Coronary artery (tissue), 2 donors: ENCODE measurements around the gene ETNK2.

Experiments
- DNase-seq: peaks from one replicate; pipeline ENCODE4 v3.0.0-alpha.2; 2017; ENCODE audit warnings: low spot score
- H3K27ac ChIP-seq, 2 donors: fragments of 200-600 bp; sonication (generic); one replicate each; pipeline ENCODE4 v1.5.1; 2016 to 2019
- H3K4me3 ChIP-seq: fragments of 200-600 bp; sonication (generic); 2 replicates; pipeline ENCODE4 v1.5.1; 2016; ENCODE audit warnings: mild to moderate bottlenecking, moderate library complexity
- CTCF ChIP-seq: fragments of 200-600 bp; sonication (generic); IDR thresholded peaks from one replicate; pipeline ENCODE4 v1.5.1; 2019; ENCODE audit warnings: antibody characterized with exemption

ETNK2 gene

DNA sequence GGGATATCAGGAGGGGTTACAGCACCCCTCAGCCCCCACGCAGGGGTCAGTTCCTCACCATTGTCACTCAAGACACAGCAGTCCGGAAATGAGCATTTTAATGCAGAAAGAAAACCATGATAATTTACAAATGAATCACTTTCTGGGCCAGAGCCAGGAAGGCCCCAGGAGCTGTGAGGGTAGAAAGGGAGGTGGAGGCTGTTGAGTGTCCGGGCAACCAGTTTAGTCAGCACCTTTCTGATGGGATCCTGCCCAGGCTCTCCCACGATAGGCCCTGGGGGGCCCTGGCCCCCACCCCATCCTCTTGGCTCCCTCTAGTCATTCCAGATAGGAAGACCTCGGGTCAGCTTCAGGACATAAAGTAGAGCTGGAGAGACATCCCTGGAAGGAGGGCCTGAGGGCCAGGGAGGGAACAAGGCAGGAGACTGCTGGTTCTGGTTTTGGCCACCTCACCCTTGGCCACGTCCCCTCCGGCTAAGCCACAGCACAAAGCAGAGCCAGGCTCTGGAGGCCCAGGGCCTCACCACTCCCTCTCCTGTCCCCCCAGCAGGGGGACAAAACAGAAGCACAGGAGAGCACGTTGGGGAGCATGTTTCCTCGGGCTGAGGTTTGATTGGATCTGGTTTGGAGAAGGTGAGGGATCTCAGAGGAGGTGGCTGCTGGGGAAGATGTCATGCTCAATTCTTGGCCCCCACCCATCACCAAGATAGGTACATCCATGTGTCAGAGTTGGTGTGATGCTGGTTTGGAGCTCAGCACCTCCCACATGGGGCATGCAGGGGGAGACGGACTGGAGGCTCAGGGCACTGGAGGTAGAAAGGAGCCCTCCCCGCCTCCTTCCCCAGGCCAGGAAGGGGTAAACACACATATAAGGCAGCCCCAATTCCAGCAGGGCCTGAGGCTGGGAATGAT, 20.6 kb downstream of the ETNK2 start:
- no peak overlapping the region for H3K4me3 ChIP-seq
- DNase-seq, result no peak
- TF ChIP-seq CTCF, result no peak
- H3K27ac ChIP-seq, result peak overlapping the region in 1 of 2 donors; percentile 51

GRCh38 chr1:204130178-204130577, 21.7 kb downstream of the ETNK2 start:
- no peak overlapping the region for H3K4me3 ChIP-seq
- no peak for TF ChIP-seq CTCF
- no peak for DNase-seq

GRCh38 chr1:204128964-204129896, 22.6 kb downstream of the ETNK2 start:
- Histone ChIP-seq H3K4me3 (peak overlapping the region; percentile 56), H3K27ac (peak overlapping the region in 1 of 2 donors; percentile 42)
- peak; percentile 83 for DNase-seq
- TF ChIP-seq CTCF, result peak; percentile 99

More at GRCh38 chr1:204130178-204130577, 21.7 kb downstream of the ETNK2 start:
- H3K27ac ChIP-seq, result peak overlapping the region in 1 of 2 donors; percentile 51

DNA sequence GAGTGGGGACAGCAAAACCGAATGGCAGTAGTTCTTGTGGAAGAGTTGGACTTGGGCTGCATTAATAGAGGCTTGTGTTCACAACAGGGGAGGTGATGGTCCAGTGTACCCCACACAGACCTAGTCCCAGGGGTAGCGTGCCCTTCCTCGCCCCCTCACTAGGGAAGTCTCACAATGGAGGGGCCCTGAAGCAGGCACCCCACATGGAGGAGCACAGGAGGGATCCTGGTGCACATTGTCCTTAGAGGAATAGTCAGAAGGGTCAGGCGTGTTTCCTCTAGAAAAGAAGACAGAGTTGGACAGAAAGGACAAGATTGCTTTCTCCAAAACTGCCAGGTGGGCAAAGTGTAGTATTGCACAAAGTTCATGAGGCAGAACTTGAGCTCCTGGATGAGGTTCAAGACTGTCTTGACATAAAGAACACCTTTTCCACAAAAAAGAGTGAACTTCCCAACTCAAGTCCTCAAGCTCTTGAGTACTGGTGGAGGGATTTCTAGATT, 23.3 kb downstream of the ETNK2 start:
- no peak for TF ChIP-seq CTCF
- DNase-seq, result no peak
- Histone ChIP-seq H3K4me3 (peak overlapping the region; percentile 56), H3K27ac (peak overlapping the region in 1 of 2 donors; percentile 42)

GRCh38 chr1:204127597-204128242, 24.1 kb downstream of the ETNK2 start:
- Histone ChIP-seq H3K4me3 (peak overlapping the region; percentile 14), H3K27ac (peak overlapping the region; percentile 4 to 57)
- DNase-seq, result peak; percentile 83
- TF ChIP-seq CTCF, result peak; percentile 98

DNA sequence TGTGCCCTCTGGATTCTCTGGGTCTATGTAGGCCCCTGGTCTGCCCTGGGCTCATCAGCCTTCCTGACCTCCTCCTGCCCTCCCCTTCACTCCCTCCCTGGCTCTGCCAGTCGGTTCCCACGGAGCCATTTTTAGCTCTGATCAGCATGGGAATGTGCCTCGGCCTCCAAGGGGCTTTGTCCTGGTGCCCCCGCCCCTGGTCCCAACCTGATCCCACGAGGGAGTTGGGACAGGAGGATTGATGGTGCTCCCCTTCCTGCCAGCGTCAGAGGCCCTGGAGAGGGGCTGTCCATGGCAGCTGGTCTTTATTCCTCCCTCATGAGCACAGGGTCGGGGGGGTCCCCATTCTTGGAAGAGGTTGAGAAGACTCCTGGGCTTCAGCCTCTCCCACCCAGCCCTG, 24.9 kb downstream of the ETNK2 start:
- no peak for DNase-seq
- H3K27ac ChIP-seq, result peak overlapping the region; percentile 4 to 88
- H3K4me3 ChIP-seq, result peak overlapping the region; percentile 14
- no peak for TF ChIP-seq CTCF
